Fibroblast of lung (primary cell): ENCODE measurements around the gene SEC14L1.

Experiments
- EZH2 ChIP-seq: IDR thresholded peaks from 2 replicates; pipeline ENCODE4 v1.5.1; 2012; ENCODE audit warnings: low read length, control low read depth, mild to moderate bottlenecking; ENCODE audit errors: missing control alignments
- TF ChIP-seq, protein P1 (sequence below), 2 donors: IDR thresholded peaks in 1 of 2; conservative IDR thresholded peaks in 1 of 2; 1 replicate in 1 of 2; 2 replicates in 1 of 2; pipeline ENCODE4 v1.5.1; 2011 to 2012; ENCODE audit warnings: low read length in 2 of 2, control low read depth in 1 of 2, inconsistent platforms in 1 of 2, low read depth in 1 of 2, mild to moderate bottlenecking in 1 of 2

DNA sequence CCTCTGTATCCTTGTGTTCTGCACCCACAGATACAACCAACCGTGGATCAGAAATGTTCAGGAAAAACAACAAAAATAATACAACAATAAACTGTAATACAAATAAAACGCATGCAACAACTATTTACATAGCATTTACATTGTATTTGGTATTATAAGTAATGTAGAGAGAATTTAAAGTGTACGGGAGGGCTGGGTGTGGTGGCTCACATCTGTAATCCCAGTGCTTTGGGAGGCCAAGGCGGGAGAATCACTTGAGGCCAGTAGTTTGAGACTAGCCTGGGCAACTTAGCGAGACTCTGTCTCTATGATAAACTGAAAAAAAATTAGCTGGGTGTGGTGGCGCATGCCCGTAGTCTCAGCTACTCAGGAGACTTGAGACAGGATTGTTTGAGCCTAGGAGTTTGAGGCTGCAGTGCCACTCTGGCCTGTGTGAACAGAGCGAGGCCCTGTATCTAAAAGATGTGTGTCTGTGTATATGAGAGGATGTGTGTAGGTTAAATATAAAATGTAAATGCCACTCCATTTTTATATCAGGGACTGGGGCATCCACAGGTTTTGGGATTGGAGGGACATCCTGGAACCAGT lies 13.3 kb downstream of the SEC14L1 start:
- TF ChIP-seq, protein P1, sequence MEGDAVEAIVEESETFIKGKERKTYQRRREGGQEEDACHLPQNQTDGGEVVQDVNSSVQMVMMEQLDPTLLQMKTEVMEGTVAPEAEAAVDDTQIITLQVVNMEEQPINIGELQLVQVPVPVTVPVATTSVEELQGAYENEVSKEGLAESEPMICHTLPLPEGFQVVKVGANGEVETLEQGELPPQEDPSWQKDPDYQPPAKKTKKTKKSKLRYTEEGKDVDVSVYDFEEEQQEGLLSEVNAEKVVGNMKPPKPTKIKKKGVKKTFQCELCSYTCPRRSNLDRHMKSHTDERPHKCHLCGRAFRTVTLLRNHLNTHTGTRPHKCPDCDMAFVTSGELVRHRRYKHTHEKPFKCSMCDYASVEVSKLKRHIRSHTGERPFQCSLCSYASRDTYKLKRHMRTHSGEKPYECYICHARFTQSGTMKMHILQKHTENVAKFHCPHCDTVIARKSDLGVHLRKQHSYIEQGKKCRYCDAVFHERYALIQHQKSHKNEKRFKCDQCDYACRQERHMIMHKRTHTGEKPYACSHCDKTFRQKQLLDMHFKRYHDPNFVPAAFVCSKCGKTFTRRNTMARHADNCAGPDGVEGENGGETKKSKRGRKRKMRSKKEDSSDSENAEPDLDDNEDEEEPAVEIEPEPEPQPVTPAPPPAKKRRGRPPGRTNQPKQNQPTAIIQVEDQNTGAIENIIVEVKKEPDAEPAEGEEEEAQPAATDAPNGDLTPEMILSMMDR (conservative IDR thresholded peaks at IDR 0.05 in 1 of 2, IDR thresholded peaks at IDR 0.05 in 1 of 2; ENCODE audit: low read depth in 1 of 2, low read length in 2 of 2) = no peak
- TF ChIP-seq EZH2 = no peak
